Activated CD4-positive, alpha-beta T cell treated with anti-CD3 and anti-CD28 coated beads, Interleukin-2, amount 50 U/mL, for 16 hours (primary cell): ENCODE measurements around the gene KCNJ14.
A peak's percentile ranks its signal among the peaks of the same experiment; 100 is the strongest.

Experiments used
- DNase-seq: peaks from one replicate; pipeline ENCODE4 v3.0.0-alpha.2; 2020

KCNJ14 gene

DNA sequence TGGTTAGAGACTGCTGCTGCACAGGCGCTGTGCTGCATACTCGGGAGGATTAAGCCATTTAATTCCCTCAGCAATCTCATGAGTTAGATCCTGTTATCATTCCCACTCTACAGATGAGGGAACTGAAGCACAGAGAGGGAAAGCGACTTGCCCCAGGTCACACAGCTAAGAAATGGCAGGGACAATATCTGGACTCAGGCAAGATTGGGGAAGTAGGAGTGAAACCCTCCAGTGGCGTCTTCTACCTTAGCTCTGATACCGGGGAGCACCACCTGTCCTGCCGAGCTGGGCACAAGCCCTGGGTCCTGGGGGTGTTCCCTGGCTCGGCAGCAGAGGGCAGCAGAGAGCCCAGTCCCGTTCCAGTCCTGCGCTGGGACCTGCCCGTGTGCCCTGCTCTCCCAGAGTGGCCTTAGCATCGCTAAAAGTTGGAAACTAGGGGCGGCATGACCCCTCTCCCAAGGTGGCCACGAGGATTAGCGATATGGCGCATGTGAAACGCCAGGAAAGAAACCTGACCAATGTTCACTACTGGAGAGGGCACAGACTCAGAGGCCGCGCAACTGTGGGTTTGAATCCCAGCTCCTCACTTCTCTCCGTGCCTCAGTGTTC lies 34.3 kb downstream of the KCNJ14 start:
- DNase-seq: peak; percentile 84

DNA sequence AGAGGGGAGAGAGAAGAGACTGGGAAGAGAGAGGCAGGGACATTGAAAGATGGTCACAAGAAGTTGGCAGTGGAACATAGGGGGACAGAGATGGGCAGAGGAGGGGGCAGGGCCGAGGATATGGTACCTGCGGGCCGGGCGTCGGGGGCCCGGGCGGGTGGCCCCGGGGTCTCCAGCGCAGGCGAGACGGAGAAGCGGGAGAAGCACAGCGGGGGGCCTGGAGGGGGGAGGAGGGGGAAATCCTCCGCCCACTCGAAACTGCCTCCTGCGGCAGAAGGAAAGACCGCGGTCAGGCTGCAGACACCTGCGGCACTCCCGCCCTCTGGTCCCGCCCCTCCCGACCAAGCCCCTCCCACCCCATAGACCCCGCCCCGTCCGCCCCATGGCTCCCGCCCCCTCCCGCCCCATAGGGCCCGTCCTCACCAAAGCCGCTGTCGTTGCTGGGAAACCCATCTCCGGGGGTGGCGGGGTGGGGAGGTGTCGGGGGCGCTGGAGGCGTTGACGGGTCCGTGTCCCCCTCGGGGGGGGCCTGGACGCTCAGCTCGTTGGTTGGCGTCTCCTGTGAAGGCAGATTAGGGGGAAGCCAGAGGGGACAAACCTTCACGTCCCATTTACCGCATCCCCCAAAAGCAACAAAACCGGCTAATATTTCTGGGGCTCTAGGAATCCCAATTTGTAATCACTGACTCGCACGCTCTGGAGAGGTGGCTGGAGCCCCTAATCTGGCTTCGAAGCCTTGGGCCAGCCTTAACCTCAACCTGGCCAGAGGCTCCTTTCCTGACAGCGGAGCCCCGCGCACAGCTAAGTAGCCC lies 35.8 kb downstream of the KCNJ14 start:
- DNase-seq: peak; percentile 37

GRCh38 chr19:48491793-48492123 lies 36.4 kb downstream of the KCNJ14 start:
- DNase-seq: no peak

DNA sequence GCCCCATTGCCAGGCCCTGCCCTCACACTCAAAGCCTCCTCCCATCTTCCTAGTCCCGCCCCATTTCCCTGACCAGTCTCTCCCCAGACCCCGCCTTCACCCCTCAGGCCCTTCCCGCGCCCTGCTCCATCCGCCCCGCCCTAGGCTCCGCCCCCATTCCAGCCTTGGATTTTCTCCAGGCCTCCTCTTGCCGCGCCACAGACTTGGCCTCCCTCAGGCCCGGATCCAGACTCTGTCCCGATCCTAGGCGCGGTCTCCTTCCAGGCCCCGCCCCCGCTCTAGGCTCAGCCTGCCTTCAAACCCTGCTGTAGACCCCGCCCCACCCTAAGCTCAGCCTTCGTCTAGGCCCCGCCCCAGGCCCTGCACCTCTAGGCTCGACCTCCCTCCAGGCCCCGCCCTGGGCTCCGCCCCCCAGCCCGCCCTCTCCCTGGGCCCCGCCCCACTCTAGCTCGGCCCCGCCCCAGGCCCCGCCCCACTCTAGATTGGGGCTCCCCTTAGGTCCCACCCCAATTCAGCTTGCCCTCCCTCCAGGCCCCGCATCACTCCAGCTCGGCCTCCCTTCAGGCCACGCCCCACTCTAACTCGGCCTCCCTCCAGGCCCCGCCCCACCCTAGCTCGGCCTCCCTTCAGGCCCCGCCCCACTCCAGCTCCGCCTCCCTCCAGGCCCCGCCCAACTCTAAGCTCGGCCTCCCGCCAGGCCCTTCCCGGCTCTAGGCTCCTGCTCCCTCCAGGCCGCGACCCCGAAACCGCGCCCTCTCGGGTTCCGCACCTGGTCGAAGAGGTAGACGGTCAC lies 37.7 kb downstream of the KCNJ14 start:
- DNase-seq: peak; percentile 82

DNA sequence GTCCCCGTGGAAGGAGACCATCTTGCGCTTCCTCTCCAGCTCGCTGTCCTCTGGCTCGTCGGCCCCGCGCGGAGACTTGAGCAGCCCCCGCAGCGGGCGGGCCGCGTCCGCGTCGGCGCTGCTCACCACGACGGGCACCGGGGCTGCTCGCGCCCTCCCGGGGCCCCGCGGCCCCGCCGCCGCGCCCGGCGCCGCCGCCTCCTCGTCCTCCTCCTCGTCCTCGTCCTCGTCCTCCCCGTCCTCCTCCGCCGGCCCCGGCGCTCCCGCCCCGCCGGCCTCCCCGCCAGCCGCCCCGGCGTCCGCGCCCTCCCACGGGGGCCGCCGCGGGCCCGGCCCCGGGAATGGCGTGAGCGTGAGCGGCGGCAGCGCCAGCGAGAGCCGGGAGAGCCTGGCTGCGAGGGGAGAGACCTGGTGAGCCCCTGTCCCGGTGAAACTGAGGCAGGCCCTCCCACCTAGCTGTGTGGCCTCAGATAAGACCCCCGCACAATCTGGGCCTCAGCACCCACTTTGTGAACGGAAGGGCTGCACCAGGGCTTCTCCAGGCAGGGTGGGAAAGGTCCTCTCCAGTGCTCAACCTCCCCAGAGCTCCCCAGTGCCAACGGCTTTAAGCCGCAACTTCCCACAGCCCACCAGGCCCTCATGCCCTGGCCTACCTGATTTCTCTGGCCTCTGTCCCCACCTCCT lies 38.5 kb downstream of the KCNJ14 start:
- no peak for DNase-seq

DNA sequence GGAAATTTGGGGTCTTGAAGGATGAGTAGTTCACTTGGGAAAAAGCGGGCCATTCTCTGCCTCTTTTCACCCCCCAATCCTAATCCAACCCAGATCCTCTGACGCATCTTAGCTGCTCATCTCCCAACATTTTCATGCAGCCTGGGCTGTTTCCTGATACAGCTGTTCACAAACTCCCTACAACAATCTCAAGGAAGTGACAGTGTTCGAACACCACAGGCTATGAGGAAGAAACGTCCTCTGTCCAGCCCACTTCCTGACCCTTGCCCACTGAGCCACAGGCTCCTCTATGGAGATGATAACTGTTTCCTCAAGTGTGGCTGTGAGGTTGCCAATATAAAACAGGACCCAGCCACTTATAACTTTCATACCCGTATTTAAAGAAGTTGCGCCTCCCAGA lies 40.0 kb downstream of the KCNJ14 start:
- DNase-seq: no peak

DNA sequence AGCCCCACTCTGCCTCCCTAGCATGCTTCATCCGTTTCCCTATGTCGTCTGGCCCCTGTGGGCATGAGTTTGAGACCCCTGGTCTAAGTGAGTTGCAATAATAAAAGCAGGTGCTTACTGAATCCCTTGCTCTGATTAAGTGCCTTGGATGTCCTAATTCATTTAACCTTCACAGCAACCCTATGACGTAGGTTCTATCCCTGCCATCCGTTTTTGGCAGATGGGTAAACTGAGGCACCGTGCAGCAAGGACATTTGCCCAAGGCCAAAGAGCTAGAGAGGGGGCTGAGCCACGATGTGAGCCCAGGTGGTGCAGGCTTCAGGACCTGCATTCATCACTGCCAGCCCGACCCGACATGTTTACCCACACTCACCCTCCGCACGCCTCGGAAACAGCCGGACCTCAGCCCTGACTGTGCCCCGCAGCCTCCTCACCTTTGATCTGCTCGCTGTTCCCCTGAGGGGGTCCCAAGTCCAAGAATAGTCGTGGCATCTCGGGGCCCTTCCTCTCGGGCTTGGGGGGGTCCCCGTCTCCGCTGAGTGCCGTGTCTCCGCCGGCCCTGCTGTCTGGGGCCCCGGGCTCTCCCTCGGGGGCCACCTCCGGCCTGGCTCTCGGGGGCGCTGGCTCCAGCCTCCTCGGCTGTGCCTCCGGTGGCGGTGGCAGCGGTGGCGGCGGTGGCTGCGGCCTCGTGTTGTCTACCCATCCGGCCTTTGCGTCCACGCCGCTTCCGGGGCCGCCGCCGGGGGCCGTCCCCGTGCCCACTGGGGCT lies 41.8 kb downstream of the KCNJ14 start:
- no peak for DNase-seq

DNA sequence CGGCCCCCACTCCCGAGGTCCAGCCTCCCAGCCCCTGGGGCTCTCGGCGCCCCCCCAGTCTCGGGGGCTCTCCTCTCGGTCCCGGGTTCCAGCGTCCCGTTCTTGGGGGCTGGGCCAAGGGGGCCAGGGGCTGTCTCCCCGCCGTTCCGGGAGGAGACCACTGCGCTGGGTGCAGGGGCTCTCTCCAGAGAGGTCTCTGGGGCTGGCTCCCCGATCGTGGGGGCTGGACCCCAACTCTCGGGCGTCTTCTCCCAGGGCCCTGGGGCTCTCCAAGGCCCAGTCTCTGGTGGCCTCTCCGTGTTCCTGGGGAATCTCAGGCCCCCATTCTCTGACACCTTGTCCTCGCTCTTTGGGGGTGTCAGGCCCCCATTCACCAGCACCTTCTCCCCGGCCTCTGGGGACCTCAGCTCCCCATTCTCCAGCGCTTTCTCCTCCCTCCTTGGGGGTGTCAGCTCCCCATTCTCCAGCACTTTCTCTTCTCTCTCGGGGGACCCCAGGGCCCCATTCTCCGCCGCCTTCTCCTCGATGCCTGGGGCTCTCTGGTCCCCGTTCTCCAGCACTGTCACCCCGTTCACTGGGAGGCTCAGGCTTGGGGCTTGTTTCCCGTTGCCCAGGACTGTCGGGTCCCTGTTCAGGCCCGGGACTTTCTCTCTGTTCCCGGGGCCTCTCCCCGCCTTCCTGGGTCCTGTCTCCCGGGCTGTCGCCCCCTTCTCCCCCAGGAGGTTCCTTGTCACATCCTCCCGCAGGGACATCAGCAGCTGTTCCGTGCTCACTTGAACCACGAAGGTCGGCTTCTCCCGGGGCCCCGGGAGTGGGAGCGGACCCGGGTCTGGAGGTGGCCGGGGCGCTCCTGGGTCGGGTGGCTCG lies 42.6 kb downstream of the KCNJ14 start:
- DNase-seq: no peak

GRCh38 chr19:48498595-48499311 lies 43.4 kb downstream of the KCNJ14 start:
- no peak for DNase-seq

- no peak for DNase-seq
Observed at GRCh38 chr19:48499316-48500090, 44.1 kb downstream of the KCNJ14 start.

DNA sequence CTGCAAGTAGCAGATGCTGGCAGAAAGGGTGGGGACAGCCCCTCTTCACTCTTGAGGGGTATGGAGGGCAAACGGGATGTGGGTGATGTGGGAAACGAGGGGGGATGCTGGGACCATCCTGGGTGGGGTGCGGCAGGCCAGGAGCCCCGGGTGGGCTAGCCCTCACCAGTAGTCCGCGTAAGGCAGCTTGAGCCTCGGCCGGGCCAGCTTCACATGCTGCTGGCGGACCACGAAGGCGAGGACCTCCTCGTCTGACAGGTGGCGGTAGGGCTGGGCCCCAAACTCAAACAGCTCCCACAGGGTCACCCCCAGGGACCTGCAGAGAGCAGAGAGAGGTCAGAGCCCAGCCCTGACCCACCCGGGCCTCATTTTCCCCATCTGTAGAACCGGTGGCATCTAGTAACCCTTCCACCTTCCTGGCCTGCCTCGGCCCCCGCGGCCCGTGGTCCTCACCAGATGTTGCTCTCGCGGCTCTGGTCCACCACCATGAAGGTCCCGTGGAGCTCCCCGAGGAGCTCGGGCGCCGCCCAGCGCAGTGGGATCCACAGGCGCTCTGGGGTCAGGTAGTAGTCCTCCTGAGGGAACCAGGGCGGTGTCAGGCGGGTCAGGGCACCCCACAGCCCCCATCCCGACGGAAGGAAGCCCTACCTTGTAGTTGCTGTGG lies 45.6 kb downstream of the KCNJ14 start:
- no peak for DNase-seq

GRCh38 chr19:48501494-48502349 lies 46.3 kb downstream of the KCNJ14 start:
- peak; percentile 59 for DNase-seq

- no peak for DNase-seq
Observed at GRCh38 chr19:48502350-48503018, 47.1 kb downstream of the KCNJ14 start.

DNA sequence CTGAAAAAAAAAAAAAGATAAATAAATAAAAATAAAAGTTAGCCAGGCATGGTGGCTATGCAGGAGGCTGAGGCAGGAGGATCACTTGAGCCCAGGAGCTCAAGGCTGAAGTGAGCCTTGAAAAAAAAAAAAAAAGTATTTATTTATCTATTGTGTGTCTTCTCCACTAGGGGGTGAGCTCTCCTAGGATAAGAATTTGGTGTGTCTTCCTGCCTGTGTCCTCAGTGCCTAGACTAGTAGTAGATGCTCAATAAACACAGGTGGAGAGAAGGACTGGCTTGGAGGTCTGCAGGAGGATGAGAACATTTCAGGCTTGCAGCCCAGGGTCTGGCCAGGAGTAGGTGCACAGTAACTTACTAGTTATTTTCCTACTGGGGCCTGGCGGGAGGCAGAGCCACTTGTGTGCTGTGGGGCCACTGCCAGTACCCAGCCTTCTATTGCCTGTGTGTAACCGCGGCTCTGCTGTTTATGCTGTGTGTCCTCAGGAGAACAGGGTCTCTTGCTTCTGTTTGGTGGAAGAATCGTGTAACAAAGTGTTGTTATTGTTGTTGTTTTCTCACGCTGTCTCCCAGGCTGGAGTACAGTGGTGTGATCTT lies 50.9 kb downstream of the KCNJ14 start:
- DNase-seq: peak; percentile 61

- DNase-seq: no peak
Observed at GRCh38 chr19:48507911-48508439, 52.6 kb downstream of the KCNJ14 start.

DNA sequence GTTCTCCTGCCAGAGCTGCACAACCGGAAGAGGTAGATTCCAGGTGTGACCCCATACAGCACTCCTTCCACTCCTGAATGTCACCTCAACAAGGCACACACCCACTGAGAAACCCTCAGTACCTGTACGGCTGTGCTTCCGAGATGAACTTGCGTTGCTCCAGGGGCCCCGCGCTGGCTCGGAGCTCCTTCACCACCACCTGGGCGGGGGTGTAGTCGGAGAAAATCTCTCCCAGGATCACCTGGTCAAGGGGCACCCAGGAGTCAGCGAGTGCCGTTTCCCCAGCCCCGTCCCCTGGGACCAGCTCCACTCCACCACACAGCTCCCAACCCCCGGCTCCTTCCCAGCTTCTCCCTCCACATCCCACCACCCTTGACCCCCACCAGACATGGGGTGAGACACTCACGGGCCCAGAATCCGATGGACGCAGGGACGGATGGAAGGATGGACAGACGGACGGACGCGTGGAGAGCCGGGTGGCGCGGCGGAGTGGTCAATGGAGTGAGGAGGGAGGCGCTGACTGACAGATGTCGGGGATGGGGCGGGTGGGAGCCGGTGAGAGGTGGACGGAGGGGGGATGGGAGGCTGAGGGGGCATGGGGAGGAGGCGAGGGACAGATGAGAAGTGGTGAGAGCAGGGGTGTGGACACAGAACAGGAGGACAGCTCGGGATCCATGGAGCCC lies 53.5 kb downstream of the KCNJ14 start:
- no peak for DNase-seq
